SH-SY5Y (cell line): Measurements from ENCODE around the gene CHST9.

Experiments used
- GATA2 ChIP-seq: IDR thresholded peaks from 2 replicates; pipeline ENCODE4 v1.6.1; 2011; ENCODE audit warnings: mild to moderate bottlenecking, low read depth, low read length
- GATA3 ChIP-seq: IDR thresholded peaks from 2 replicates; pipeline ENCODE4 v1.6.1; 2011; ENCODE audit warnings: low read depth, mild to moderate bottlenecking, low read length, moderate library complexity

DNA sequence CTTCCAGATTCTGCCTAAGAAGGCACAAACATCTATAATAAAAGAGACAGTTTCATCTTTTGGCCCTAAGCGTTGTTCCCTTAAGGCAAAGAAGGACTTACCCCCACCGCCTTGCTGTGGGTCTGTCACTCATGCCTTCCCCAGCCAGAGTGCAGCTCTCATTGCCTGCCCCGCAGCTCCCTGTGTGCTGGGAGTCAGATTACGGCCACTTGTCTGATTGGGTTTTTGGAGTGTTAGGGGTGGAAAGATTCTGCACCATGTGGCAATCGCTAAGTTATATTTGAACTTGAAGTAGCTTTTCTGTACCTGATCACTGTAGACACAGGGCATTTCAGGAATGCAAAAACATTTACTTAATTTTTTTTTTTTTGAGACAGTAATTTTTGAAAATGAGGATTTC lies 319.6 kb downstream of the CHST9 start, which contains the start of gene AQP4:
- no peak for TF ChIP-seq GATA2
- TF ChIP-seq GATA3, result no peak
